HG03159 (cell line): ENCODE data around the gene CRACR2B.

Source experiments
- ATAC-seq: cut with Tn5 transposase; IDR thresholded peaks from one replicate; pipeline ENCODE4 v1.9.1; 2021; ENCODE audit warnings: mild to moderate bottlenecking, moderate library complexity; ENCODE audit not compliant: unreplicated experiment

Gene CRACR2B

GRCh38 chr11:865462-866430, 38.0 kb downstream of the CRACR2B start:
- no peak for ATAC-seq

DNA sequence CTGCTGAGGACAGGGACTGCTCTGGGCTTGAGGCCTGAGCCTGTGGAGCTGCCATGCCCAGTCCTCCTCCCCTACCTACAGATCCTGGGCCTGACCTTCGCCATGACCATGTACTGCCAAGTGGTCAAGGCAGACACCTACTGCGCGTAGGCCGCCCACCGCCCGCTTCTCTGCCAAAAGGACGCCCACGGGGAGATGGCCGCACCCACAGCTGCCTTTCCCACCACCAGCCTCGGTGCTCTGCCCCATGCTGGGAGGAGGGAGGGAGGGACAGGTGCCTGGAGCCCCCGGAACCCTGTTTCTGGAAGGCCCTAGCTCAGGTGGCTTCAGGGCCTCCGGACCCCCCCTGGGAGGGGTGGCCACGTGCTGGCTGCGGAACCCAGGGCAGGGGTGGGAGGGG, 38.8 kb downstream of the CRACR2B start:
- no peak for ATAC-seq

GRCh38 chr11:867856-868358, 40.2 kb downstream of the CRACR2B start:
- no peak for ATAC-seq

DNA sequence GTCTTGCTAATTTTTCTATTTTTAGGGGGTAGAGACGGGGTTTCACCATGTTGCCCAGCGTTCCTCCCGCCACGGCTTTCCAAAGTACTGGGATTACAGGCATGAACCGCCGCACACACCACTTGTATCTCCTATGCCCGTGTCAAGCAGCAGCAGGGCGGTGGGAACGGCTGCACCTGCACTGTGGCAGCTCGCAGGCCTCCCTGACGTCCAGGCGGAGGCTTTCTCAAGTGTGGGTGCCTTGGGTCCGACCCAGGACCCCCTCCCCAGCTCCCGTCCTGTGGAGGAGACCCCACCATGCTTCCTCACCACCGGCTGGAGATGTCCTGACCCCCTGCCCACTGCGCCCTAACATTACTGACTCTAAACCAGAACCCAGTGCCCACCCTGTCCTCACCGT, 40.7 kb downstream of the CRACR2B start:
- no peak for ATAC-seq

- no peak for ATAC-seq
Measured at GRCh38 chr11:868802-869201, 41.1 kb downstream of the CRACR2B start.

- no peak for ATAC-seq
Measured at GRCh38 chr11:869399-870126, 41.8 kb downstream of the CRACR2B start.

- no peak for ATAC-seq
Measured at GRCh38 chr11:870127-870413, 42.4 kb downstream of the CRACR2B start.

DNA sequence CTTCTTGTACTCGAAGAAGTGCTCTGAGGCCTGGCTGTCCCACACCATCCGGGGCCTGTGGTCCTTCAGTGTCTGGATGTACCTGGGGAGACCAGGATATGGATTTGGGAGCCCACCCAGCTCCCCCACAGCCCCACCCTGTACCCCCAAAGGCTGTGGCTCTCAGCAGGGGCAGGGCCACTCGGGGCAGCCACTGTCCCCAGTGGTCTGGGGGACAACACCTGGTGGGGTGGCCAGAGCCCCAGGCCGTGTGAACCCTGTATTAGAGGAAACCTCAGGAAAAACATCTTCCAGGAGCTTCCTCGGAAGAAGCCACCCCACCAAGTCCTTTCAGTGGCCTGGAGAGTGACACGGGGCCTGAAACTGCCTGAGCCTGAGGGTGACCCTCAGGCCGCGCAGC, 42.7 kb downstream of the CRACR2B start:
- ATAC-seq = no peak

DNA sequence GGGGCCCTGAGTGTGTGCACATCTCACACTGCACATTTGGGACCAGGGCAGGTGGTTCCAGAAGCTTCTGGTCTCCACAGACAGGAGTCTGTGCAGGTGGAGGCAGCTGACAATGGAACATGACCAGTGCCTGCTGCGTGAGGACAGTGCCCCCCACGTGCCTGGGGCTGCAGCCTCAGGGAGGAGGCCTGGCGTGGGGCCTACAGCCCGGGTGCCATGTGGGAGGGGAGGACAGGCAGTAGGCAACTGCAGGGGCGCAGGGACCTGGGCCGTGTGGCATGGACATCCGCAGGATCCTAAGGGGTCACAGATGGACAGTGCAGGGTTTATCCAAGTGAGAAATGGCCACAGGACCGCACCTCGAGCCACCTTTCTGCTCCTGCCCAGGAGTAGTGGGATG, 43.8 kb downstream of the CRACR2B start:
- no peak for ATAC-seq

DNA sequence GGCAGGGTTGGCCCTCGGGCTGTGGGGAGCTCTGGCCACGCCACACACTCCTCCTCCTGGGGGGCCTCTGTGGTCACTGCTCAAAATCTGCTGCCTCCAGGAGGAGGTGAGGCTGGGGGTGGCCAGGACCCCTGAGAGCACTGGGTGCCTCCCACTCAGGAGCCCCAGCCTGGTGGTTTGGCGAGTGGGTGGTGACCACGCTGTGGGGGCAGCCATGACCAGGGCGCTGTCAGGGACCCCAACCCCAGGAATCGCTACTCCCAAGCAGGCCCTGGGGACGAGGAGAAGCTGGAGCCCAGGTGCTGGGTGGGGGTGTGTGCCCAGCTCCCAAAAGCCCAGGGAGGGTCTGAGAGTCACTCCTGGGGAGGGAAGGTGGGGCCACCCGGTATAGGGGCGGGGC, 45.1 kb downstream of the CRACR2B start:
- ATAC-seq = no peak

- no peak for ATAC-seq
Measured at GRCh38 chr11:873706-874105, 46.0 kb downstream of the CRACR2B start.

GRCh38 chr11:875203-875602, 47.5 kb downstream of the CRACR2B start:
- ATAC-seq = no peak

DNA sequence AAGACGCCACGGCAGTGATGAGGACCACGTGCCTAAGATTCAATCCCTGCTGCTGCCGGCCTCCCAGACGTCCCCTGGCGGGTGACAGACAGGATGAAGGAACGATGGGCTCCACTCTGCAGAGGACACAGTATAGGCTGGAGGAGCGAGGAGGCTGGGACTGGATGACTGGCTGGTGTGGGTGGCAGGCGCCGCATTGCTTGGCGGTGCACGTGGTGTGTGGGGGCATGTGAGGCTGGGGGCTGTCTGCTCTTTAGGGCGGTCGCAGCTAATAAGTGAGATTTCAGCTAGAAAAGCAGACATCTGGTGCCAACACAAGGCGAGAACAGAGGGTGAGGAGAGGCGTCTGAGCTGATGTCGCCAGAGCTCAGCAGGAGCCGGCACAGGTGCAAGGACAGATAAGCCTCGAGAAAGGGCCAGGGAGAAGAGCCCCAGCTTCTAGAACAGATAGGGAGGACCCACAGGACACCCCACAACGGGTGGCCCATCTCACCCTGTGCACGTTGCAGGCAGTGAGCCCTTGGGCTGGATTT, 48.1 kb downstream of the CRACR2B start:
- no peak for ATAC-seq

DNA sequence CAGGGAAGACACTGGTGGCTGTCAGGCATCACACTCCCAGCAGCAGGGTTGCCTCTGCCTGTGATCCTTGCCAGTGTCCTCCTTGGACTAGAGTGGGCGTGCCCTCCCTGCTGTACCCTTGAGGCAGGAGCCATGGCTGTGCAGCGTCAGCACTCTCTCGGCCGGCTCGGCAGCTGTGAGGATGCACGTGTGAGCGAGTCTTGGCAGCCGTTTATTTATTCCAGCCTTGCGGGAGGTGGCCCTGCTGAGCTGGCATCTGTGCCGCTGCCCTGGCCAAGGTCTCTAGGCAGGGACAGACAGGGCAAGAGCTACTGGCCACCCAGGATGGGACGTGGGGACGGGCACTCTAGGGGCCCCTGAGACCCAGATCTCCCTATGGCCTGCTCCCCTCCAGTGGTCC, 48.8 kb downstream of the CRACR2B start:
- ATAC-seq = no peak

GRCh38 chr11:877565-877964, 49.8 kb downstream of the CRACR2B start:
- ATAC-seq = no peak

GRCh38 chr11:880447-880846, 52.7 kb downstream of the CRACR2B start:
- ATAC-seq = no peak
